A172 (cell line): ENCODE results near the gene AMPH. TPM values are rescaled to one million over a fixed set of nuclear protein-coding genes. Genes with fewer than 3 reads are reported as not detected.

Experiments
- DNase-seq: peaks from one replicate; pipeline ENCODE4 v3.0.0-alpha.2; 2015; ENCODE audit warnings: low spot score
- total RNA-seq: library from RNA; depleted of rRNA; stranded (reverse); fragments of >200 nt; shearing (Covaris generic); gene quantifications from 2 replicates; pipeline ENCODE4 v1.2.3, GENCODE V29; 2014

Gene AMPH
- total RNA-seq, 1 experiment from 2014 or later = 13.4 TPM

GRCh38 chr7:38462819-38463218 is 168.4 kb downstream of the AMPH start:
- no peak for DNase-seq

- no peak for DNase-seq
Observed at GRCh38 chr7:38461887-38462286, 169.3 kb downstream of the AMPH start.

- DNase-seq = no peak
Observed at GRCh38 chr7:38453826-38454225, 177.3 kb downstream of the AMPH start.

GRCh38 chr7:38453168-38453567 is 178.0 kb downstream of the AMPH start:
- DNase-seq = no peak

GRCh38 chr7:38452681-38453108 is 178.5 kb downstream of the AMPH start:
- no peak for DNase-seq

- peak; percentile 57 for DNase-seq
Observed at GRCh38 chr7:38451840-38452239, 179.3 kb downstream of the AMPH start.

GRCh38 chr7:38448584-38449234 is 182.5 kb downstream of the AMPH start:
- DNase-seq = no peak

- DNase-seq = peak; percentile 31
Observed at GRCh38 chr7:38448054-38448453, 183.1 kb downstream of the AMPH start.

- DNase-seq = no peak
Observed at GRCh38 chr7:38438970-38439369, 192.2 kb downstream of the AMPH start.

- DNase-seq = no peak
Observed at GRCh38 chr7:38432671-38433070, 198.5 kb downstream of the AMPH start.

GRCh38 chr7:38432080-38432479 is 199.1 kb downstream of the AMPH start:
- no peak for DNase-seq

GRCh38 chr7:38429057-38429456 is 202.1 kb downstream of the AMPH start:
- DNase-seq = no peak

GRCh38 chr7:38428041-38428440 is 203.1 kb downstream of the AMPH start:
- DNase-seq = no peak

GRCh38 chr7:38427279-38427955 is 203.8 kb downstream of the AMPH start:
- DNase-seq = no peak

- DNase-seq = no peak
Observed at GRCh38 chr7:38425509-38425908, 205.7 kb downstream of the AMPH start.

GRCh38 chr7:38424750-38425463 is 206.3 kb downstream of the AMPH start:
- DNase-seq = no peak

- no peak for DNase-seq
Observed at GRCh38 chr7:38413784-38414183, 217.4 kb downstream of the AMPH start.

- DNase-seq = peak; percentile 21
Observed at GRCh38 chr7:38411404-38411803, 219.8 kb downstream of the AMPH start.

GRCh38 chr7:38410056-38410455 is 221.1 kb downstream of the AMPH start:
- DNase-seq = no peak

GRCh38 chr7:38409531-38409930 is 221.6 kb downstream of the AMPH start:
- DNase-seq = no peak

- DNase-seq = peak; percentile 66
Observed at GRCh38 chr7:38398725-38399321, 232.3 kb downstream of the AMPH start.

- DNase-seq = no peak
Observed at GRCh38 chr7:38396852-38397251, 234.3 kb downstream of the AMPH start.
